GM19043 (cell line): ENCODE results near the gene EPAS1.

Experiments used
- ATAC-seq: cut with Tn5 transposase; IDR thresholded peaks from one replicate; pipeline ENCODE4 v1.9.1; 2021; ENCODE audit warnings: low read depth; ENCODE audit not compliant: unreplicated experiment

Gene EPAS1

DNA sequence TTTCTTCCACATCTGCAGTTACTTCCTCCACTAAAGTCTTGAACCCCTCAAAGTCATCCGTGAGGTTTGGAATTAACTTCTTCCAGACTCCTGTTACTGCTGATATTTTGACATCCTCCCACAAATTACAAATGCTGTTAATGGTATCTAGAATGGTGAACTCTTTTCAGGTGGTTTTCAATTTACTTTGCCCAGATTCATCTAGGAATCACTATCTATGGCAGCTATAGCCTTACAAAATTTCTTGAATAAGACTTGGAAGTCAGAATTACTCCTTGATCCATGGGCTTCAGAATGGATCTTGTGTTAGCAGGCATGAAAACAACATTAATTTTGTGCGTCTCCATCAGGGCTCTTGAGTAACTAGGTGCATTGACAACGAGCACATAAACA, 19.9 kb downstream of the EPAS1 start:
- no peak for ATAC-seq

DNA sequence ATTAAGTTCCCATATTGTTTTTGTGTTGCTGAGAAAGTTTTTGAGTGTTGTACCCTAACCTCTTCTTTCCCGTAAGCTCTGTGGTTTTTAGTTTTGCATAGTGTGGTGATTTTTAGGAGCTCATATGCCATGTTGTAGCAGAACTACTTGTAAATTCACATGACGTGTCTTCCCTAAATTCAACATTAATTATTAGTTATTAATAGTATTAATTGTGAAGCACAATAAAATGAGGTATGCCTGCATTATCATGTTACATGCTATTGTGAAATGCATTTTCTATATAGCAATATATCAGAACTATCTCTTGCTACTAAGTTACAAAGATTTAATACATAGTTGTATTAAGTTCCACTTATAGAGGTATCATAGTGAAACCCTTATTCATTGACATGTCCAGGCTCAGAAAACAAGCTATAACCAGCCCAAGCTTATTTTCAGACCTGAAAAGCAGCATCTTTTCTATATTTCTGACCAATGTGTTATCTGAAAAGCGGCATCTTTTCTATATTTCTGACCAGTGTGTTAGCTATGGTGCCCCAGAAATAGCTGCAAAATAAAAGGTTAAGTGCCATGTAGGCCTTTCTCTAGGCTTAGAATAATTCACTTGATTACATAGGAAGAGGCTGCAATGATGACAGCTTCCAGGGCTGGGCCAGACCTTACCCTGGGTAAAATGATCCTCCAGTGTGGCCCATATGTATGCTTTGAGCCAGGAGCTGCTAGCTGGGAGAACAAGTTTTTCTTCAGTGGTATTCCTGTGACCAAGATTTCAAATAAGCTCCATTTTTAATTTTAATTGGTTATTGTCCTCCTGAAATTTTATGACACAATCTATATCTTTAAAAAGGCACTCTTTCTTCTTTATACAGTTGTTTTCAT, 21.6 kb downstream of the EPAS1 start:
- no peak for ATAC-seq

DNA sequence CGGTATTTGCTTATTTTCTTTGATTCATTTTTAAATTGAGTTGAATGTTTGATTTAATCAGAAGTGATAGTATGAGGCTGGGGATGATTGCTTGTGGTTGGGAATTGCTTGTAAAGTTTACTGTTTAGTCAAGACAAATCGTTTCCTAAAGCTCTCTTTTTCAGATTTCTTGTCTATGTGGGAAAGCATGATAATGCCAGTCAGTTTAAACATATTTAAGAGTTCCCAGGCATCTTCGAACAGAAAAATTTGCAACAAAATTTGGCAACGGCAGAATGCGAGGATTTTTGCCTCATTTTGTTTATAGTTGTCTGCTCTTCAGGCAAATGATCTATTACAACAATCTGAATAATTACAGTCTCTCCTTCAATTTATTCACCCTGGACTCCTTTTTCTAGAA, 22.5 kb downstream of the EPAS1 start:
- no peak for ATAC-seq

DNA sequence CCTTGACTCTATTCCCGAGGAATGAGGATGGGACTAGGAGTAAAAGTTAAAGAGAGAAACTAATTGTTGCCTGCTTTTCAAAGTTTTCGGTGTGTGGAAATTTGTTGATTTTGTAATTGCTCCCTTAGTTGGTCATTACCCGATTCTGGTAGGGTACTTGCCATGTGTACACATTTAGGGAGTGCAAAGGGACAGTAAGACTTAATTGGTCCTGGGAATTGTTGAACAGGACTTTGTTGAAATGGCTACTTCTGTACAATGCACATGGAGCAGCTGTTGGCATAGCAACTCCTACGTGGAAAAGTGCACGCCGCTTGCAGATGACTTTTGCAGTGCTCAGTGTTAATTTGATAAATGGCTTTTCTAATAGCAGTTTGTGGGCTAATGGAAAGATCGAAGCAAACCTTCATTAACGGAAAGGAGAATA, 22.9 kb downstream of the EPAS1 start:
- ATAC-seq: no peak

DNA sequence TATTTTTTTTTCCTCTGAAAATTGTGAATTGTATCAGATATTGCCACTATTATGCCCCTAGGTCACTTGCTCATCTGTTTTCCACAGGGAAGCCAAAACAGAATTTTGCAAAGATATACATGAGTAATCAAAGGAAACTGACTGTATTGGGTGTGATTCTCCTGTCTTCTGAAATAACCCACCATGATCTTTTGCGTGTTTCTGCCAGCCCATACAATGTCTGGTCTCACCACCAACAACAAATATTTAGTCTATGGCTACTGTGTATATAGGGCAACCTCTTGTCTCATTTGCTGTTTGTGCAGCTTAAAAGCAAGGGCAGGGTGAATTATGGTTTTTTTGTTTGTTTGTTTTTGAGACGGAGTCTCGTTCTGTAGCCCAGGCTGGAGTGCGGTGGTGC, 26.5 kb downstream of the EPAS1 start:
- no peak for ATAC-seq

DNA sequence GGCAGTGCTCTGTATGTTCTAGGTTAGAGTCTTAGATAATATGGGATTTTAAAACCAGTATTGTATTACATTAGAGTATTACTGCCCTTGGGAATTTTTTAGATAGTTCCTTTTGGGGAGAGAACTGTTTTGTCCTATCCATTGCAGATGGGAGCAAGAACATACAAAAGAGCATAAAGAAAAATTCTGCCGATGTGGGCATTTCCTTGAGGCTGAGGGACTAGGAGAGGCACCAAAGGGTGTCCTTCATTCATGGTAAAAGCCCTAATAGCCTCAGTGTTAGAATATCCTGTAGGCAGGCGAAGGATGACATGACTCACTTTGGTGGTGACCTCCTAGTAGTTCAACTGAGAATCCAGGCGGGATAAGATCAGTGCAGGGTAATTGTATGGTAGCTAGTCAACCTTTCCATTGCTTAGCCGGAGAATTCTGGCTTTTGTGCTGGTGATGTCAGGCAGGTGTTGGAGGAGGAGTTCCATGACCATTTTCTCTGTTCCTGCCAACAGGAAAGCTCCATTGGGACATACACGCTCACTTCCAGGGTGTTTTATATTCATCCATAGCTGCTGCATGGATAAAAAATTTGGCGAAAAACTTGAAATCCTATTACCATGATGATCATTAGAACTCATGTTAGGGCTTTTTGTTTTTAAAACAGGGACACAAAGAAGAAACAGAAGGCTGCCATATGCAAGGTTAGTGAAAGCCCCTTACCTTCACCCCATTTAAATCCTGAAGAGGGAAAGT, 28.1 kb downstream of the EPAS1 start:
- no peak for ATAC-seq

DNA sequence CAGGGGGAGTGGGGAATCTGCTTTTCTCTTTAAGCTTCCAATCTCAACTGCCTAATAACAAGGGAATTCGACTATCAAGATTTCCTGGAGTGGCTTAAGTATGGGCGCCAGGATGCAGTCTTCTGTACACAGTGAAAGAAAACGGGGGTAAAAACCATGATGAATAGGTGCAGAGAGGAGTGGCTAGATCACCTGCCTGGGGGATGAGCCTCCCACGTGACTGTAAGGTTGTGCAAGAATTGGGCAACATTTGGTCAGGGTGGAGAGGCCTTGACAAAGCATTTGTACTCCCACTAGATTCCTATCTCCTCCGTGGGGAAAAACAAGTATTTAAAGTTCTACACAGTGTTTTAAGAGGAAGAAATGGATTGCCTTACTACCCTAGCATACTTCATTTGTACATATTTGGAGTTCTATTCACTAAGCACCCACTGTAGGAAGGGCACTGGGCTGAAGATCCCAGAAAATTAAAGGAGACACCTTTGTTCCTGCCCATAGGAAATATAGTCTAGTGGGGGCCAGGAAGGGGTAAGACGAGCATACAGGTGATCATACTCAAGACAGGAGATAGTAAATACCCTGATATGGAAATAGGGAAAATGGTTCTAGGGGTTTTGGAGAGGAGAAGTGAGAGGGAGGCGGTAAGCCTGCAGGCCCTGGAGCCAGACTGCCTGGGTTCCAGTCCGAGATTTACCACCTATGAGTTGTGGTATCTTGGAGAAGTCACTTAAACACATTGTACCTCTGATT, 29.2 kb downstream of the EPAS1 start:
- ATAC-seq: no peak

DNA sequence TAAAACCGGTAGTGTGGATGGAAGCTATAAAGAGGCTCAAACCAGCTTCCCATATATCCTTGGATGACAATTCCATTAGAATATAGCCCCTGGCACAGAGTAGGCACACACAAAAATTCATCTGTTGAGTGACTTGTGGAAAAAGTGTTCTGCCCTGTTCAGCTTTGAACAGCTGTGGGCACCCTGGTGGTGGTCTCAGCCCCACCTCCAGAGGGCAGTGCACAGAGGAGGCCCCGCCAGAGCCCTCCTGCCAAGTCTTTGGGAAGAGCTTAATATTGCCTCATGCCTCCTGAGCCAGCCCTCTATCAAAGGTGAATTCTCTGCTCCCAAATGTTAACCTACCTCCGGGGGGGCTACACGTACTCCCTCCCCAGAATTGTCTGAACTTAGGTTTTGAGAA, 30.4 kb downstream of the EPAS1 start:
- no peak for ATAC-seq

DNA sequence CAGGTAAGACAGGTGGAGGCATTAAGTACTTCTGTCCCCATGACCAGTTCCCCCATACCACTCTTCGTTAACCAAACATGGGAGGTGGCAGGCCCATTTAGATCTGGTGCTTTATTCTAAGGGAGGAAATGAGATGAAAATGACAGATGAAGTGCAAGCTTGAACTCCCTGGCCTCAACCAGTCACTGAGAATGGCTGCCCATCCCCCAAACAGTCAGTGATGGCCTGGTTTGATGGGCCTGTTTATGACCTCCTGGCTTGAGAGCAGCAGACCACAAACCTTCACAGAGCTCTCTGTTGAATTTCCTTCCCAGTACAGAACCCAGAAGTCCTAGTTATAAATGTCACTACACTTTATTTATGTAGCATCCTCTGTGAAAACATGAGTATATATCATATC, 31.1 kb downstream of the EPAS1 start:
- no peak for ATAC-seq

DNA sequence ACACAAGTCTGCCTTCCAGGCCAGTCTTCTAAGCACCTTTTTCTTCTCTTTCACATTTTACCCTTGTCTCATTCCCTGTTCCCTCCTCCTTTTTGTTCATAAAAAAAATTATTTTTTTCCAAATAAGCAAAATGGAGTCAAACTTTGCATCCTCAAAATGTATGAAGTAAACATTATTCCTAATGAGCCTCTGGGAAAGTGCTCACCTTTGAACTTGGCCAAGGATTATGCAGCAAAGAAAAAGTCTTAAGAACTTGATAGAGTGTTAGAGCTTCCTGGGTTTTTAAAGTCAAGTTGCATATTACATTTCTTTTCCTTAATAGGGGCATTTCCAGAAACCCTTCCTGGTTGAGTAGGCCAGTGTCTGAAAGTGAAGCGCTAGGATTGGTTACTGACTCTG, 31.6 kb downstream of the EPAS1 start:
- no peak for ATAC-seq

DNA sequence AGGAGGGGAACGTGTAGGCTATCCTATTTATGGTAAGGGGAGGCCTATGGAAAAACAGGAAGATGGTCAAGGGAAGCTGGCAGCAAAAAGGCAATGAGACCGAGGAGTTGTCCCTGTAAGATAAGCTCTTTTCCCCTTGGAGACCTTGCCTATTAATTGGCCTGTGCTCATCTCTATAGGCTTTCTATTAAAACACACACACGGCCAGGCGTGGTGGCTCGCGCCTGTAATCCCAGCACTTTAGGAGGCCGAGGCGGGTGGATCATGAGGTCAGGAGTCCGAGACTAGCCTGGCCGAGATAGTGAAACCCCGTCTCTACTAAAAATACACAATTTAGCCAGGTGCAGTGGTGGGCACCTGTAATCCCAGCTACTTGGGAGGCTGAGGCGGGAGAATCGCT, 32.1 kb downstream of the EPAS1 start:
- no peak for ATAC-seq

DNA sequence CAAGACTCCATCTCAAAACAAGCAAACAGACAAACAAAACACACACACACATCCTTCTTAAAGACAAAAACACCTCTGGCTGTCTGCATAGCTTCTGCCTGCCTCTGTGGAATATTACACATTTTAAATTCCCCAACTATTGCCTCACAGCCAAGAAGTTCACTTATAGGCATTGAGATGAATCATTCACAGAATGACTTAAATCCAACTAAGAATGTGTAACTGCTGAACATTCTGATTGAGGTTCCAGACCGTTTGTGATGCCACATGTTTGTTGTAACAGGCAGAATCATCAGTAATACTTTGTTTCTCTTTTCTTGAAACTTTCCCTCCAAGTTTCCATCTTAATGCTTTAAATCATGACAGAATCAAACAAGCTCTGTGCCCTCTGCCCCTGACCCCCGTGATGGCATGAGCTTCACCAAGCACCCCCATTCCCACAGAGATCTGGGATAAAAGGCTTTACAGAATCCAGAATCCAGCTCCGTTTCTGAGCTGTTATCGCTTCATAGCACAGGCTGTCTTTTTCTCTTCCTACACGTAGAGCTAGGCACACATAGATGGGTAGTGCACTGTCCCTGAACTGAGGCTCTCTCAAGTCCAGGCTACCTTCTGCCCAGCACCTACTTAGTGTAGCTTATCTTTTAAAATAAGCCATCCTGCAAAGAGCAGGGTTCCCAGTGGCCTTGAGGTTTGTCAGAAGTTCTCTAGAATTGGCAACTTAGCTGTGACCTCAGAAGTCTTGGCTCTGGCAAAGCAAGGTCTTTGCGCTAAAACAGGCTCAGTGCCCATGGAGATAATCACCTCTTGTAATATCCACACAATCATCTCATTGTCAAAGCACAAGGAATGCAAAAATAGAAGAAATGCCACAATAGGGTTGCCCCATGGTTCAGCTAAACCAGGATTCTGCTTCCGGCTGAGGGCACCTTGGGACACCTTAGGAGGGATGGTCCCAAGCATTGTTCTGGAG, 32.9 kb downstream of the EPAS1 start:
- ATAC-seq: no peak

DNA sequence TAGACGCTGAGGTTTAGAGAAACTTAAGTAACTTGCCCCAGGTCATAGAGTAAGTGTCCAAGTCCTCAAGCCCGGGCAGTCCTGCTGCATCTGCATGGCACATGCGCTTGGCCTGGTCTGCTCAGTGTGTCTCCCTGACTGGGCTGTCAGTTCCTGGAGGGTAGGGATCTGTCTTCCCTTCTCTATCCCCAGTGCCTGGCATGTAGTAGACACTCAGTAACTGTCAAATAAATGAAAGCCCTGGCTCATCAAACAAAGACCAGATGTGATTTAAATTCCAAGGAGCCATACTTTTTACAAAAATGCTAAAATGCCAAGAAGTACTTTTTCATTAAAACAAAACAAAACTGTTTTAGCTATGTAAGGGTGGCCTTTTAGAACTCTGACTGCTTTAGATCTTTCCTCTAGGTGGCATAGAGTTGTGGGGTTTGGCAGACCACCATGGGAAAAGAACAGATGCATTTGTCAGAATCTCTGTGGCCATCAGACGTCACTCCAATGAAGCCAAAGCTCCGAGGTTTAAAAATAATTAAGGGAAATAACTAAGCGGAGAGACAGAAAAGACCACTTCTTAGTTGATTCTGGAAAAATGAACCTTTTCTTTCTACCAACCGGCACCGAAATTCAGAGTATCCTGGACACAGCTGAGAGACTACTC, 34.0 kb downstream of the EPAS1 start:
- ATAC-seq: no peak

DNA sequence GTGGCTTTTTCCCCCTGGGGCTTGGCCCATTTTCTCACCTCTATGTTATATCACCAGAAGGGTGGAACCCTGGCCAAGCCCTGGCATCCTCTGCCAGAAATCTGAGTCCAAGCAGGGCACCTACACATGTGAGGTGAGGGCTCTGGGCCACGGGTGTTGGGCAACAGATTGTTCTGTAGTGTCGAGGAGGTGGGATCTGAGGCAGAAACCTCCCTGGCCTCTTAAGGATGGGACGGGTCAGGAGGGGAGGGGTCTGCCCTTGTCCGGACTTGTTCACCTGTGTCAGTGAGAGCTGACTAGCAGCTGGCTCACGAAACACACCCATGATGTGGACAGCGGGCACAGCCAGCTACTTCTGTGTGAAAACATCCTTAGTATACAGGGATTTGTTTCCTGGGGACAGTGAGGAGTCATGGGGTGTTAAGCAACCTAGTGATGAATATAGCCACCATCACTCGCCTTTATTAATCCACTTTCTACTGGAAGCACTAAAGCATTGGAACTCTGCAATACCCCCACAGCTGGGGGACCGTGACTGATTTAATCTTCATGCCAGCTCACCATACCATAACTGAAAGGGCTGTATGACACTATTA, 35.6 kb downstream of the EPAS1 start:
- no peak for ATAC-seq

DNA sequence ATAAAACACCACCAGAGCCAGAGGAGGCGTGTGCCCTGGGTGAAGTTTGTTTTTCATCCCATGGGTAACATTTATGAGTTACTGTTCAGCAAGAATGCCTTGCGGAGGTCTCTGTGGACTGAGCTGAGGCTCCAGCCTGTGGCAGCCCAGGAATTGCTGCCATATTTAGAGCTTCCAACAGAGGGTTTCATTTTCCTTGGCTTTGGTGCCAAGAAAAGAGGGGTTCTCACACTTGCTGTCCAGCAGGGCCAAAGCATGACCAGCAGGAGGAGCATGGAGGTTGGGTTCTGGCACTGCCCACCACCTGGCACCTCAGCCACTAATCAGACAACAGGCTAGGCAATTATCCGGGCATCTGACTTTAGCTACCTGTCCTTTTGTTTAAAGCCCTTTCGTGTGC, 36.7 kb downstream of the EPAS1 start:
- no peak for ATAC-seq

DNA sequence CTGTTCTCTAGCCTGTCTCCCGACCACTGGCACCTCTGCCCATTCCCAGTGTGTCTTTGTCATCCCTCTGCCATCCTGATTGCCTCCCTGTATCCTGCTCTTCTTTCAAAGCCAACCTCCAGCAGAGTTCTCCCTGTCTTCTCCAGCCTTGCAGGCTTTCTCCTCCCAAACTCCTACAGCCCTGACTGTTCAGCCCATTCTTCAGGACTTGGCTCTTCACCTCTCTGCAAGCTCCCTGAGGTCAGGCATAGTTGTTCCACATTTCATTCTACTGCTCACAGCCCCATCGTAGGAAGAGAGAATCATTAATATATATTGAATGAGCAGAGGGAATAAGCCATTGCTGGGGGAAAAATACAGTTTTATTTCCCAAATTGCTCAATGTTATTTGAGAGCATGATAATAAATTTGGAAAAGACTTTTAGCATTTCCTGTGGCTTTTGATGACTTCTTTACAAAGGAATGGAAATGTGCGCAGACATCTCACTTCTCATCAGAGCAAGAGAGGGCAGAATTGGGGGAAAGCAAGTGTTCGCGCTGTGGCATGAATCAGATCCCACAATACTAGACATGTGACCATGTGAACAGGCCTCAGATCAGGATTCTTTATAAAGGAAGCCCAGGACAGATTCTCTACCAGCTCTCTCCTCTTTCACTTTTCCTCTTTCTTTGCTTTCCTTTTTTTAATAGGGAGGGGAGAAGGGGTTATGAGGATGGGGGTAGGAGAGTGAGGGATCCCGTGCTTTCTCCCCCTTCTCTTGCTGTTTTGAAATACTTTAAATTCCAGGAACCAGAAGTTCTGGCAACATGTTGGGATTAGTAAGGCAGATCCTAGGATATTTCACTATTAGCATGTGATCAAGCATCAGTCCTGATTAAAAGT, 37.4 kb downstream of the EPAS1 start:
- ATAC-seq: no peak

DNA sequence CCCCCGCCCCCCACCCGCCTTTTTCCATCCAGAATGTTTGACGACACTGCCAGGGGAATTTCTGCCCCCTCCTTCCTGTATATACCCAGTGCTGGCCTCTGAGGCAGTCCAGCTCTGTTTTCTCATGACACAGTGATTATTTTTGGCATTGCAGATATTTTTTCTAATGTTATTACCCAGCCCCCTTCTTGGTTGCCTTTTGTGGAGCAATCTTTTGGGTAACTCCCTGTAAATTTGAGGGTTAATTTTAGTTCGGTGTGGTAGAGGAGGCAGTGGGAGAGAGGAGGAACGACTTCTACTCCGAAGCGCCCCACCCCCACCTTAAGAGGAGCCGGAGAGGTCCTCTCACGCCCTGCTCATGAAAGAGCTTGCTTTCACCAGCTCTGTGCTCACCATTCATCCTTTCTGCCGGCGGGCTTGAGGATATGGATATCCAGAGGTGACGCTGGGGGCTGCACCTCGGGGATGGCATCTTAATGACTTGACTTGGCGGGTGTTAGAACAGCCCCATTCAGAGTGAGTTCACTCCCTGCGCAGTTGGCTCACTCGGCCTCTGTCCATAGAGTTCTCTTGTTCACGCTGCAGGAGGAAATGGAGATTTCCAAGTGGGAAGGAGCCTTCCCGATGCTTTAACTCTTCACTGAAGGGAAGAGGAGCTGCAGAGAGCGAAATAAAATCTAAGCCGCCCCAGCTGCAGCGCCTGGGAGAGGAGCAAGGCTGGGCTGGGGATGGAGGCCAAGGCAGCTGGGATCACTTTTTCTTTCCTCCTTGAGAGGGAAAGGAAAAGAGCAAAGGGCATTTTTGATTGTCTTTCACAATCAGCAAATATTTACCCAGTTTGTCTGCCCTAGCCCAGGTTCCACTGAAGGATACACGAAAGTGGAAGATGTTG, 38.4 kb downstream of the EPAS1 start:
- ATAC-seq: no peak
